OCI-LY7 (cell line): ENCODE data around the gene APBB1IP. TPM values are rescaled to one million over a fixed set of nuclear protein-coding genes. Genes with fewer than 3 reads are reported as not detected.

ENCODE experiments used
- BruUV-seq: library from RNA; stranded (reverse); fragments of 400-500 nt; replicated peaks from 2 replicates; lab custom pipeline; 2021; lab: Mats Ljungman, UMichigan
- CTCF ChIA-PET: fragments of 300-600 bp; sonication (Branson Sonifier 250); formaldehyde crosslinking; loops from one replicate; lab custom pipeline; 2022; ENCODE audit warnings: antibody characterized with exemption; ENCODE audit not compliant: unreplicated experiment; lab: Charles Lee
- POLR2A ChIA-PET: fragments of 300-600 bp; sonication (Branson Sonifier 250); formaldehyde crosslinking; loops from one replicate; lab custom pipeline; 2022; ENCODE audit warnings: antibody characterized with exemption; lab: Charles Lee
- DNase-seq: peaks from one replicate; pipeline ENCODE4 v3.0.0-alpha.2; 2015; ENCODE audit warnings: low spot score
- H2AFZ ChIP-seq: fragments of 200-600 bp; sonication (generic), shearing (Covaris generic); 2 replicates; pipeline ENCODE4 v1.6.1; 2014; ENCODE audit warnings: mild to moderate bottlenecking, antibody characterized with exemption, low read length, moderate library complexity
- H3K27ac ChIP-seq: fragments of 200-600 bp; sonication (generic); 2 replicates; pipeline ENCODE4 v1.5.1; 2014; ENCODE audit warnings: mixed run types, low read depth, mild to moderate bottlenecking, moderate library complexity, low read length, inconsistent platforms; ENCODE audit not compliant: poor library complexity, severe bottlenecking
- H3K36me3 ChIP-seq: fragments of 200-600 bp; sonication (generic); 2 replicates; pipeline ENCODE4 v1.6.1; 2014; ENCODE audit warnings: mild to moderate bottlenecking, antibody characterized with exemption, low read length, moderate library complexity, mixed read lengths; ENCODE audit not compliant: insufficient read depth
- H3K4me1 ChIP-seq: fragments of 200-600 bp; sonication (generic); 2 replicates; pipeline ENCODE4 v1.5.1; 2014; ENCODE audit warnings: mild to moderate bottlenecking, low read length; ENCODE audit not compliant: insufficient read depth, poor library complexity, severe bottlenecking
- H3K4me2 ChIP-seq: fragments of 200-600 bp; sonication (generic); 2 replicates; pipeline ENCODE4 v1.6.1; 2014; ENCODE audit warnings: mild to moderate bottlenecking, low read length
- H3K4me3 ChIP-seq: fragments of 200-600 bp; sonication (generic); 2 replicates; pipeline ENCODE4 v1.5.1; 2014; ENCODE audit warnings: mild to moderate bottlenecking, low read depth, low read length; ENCODE audit not compliant: poor library complexity, severe bottlenecking
- H3K79me2 ChIP-seq: fragments of 200-600 bp; sonication (generic); 2 replicates; pipeline ENCODE4 v1.6.1; 2016; ENCODE audit warnings: low read depth, mild to moderate bottlenecking, low read length, moderate library complexity, mixed read lengths; ENCODE audit not compliant: insufficient read depth
- H3K9me2 ChIP-seq: fragments of 200-600 bp; sonication (generic); 2 replicates; pipeline ENCODE4 v1.6.1; 2016; ENCODE audit warnings: mild to moderate bottlenecking, low read length, mixed read lengths; ENCODE audit not compliant: insufficient read depth
- H3K9me3 ChIP-seq: fragments of 200-600 bp; sonication (generic); 2 replicates; pipeline ENCODE4 v1.6.1; 2014; ENCODE audit warnings: mild to moderate bottlenecking, mixed run types, low read length, mixed read lengths
- H4K20me1 ChIP-seq: fragments of 200-600 bp; sonication (generic); 2 replicates; pipeline ENCODE4 v1.6.1; 2014; ENCODE audit warnings: mild to moderate bottlenecking, antibody characterized with exemption, low read length, moderate library complexity, mixed read lengths; ENCODE audit not compliant: insufficient read depth
- CTCF ChIP-seq: fragments of 200-600 bp; sonication (generic); conservative IDR thresholded peaks from 2 replicates; pipeline ENCODE4 v1.5.1; 2014; ENCODE audit warnings: mild to moderate bottlenecking, antibody characterized with exemption, low read length, moderate library complexity, mixed read lengths
- EZH2phosphoT487 ChIP-seq: fragments of 200-600 bp; sonication (generic); IDR thresholded peaks from 2 replicates; pipeline ENCODE4 v1.6.1; 2018; ENCODE audit warnings: low read depth, borderline replicate concordance, mild to moderate bottlenecking, mixed run types, antibody characterized with exemption, low read length, moderate library complexity, mixed read lengths
- intact Hi-C: fragments of 100-400 bp; cut with micrococcal nuclease; formaldehyde crosslinking; loops from one replicate; pipeline ENCODE4 v1.10.0; 2022; ENCODE audit not compliant: unreplicated experiment
- total RNA-seq, 2 experiments: library from RNA; depleted of rRNA in 1 of 2; stranded (reverse); fragments of >200 nt in 1 of 2; shearing (Covaris generic) in 1 of 2; gene quantifications; 2 replicates each; pipeline ENCODE4 v1.2.3, GENCODE V29; 2014 to 2022

The APBB1IP gene
- total RNA-seq, 2 experiments from 2014 or later = 65.8 to 167 TPM

- H3K36me3 ChIP-seq = peaks cover 50% of the 10 kb centered on the region
- H3K9me2 ChIP-seq = no peaks in the 10 kb centered on the region
- peak overlapping the region; percentile 52 for H3K4me2 ChIP-seq
- peaks cover 98% of the 10 kb centered on the region for H3K4me1 ChIP-seq
- H3K9me3 ChIP-seq = peaks cover 8% of the 10 kb centered on the region; the same call in 1 of the 2 replicates
- CTCF ChIA-PET = no interaction called here
- no TSS peak for BruUV-seq
- H2AFZ ChIP-seq = no peak overlapping the region
- H3K4me3 ChIP-seq = no peak overlapping the region
- POLR2A ChIA-PET = interaction anchor here (0.6 to 1.7 kb wide), 5 partner anchors 11 to 765 kb away, joined by 3 to 9 read pairs (median 4); no protein-coding TSS in a partner anchor
- TF ChIP-seq EZH2phosphoT487 = no peak
- no peak for TF ChIP-seq CTCF
- peak overlapping the region; percentile 95 for H3K27ac ChIP-seq
- no peak for DNase-seq
- H4K20me1 ChIP-seq = no peaks in the 10 kb centered on the region
- intact Hi-C loops = no loop called here
- H3K79me2 ChIP-seq = peaks cover 95% of the 10 kb centered on the region
Observed at GRCh38 chr10:26451903-26452302, 13.8 kb downstream of the APBB1IP start.

GRCh38 chr10:26453850-26454249 lies 15.7 kb downstream of the APBB1IP start:
- TF ChIP-seq CTCF (no peak), EZH2phosphoT487 (no peak)
- Histone ChIP-seq H3K9me3 (peaks cover 8% of the 10 kb centered on the region; the same call in 1 of the 2 replicates), H3K9me2 (no peaks in the 10 kb centered on the region), H3K4me3 (no peak overlapping the region), H3K4me2 (peak overlapping the region; percentile 7; the same call in 1 of the 2 replicates), H3K79me2 (peaks cover 96% of the 10 kb centered on the region), H3K27ac (peak overlapping the region; percentile 95), H3K4me1 (peaks cover 97% of the 10 kb centered on the region), H3K36me3 (peaks cover 62% of the 10 kb centered on the region), H4K20me1 (no peaks in the 10 kb centered on the region), H2AFZ (no peak overlapping the region)
- DNase-seq = no peak
- BruUV-seq = no TSS peak
- POLR2A ChIA-PET = interaction anchor here (0.5 to 1.5 kb wide), 2 partner anchors 14 to 567 kb away, joined by 3 to 4 read pairs; no protein-coding TSS in a partner anchor
- intact Hi-C loops = no loop called here
- CTCF ChIA-PET = no interaction called here

- H3K4me3 ChIP-seq = peak overlapping the region; percentile 57
- H2AFZ ChIP-seq = no peak overlapping the region
- CTCF ChIA-PET = no interaction called here
- H3K9me3 ChIP-seq = peaks cover 8% of the 10 kb centered on the region; the same call in 1 of the 2 replicates
- intact Hi-C loops = no loop called here
- no peaks in the 10 kb centered on the region for H3K9me2 ChIP-seq
- H3K36me3 ChIP-seq = peaks cover 61% of the 10 kb centered on the region
- H3K79me2 ChIP-seq = peaks cover 94% of the 10 kb centered on the region
- H3K4me1 ChIP-seq = peaks cover 88% of the 10 kb centered on the region
- no peak for DNase-seq
- POLR2A ChIA-PET = interaction anchor here (1.2 kb wide), 1 partner anchor 46 kb away, joined by 3 read pairs; no protein-coding TSS in a partner anchor
- peak overlapping the region; percentile 95 for H3K27ac ChIP-seq
- H4K20me1 ChIP-seq = no peaks in the 10 kb centered on the region
- BruUV-seq = no TSS peak
- TF ChIP-seq CTCF (no peak), EZH2phosphoT487 (no peak)
- peak overlapping the region; percentile 77 for H3K4me2 ChIP-seq
Observed at GRCh38 chr10:26454891-26455290, 16.8 kb downstream of the APBB1IP start.
